Measurements from ENCODE around the gene TADA3.

DNA sequence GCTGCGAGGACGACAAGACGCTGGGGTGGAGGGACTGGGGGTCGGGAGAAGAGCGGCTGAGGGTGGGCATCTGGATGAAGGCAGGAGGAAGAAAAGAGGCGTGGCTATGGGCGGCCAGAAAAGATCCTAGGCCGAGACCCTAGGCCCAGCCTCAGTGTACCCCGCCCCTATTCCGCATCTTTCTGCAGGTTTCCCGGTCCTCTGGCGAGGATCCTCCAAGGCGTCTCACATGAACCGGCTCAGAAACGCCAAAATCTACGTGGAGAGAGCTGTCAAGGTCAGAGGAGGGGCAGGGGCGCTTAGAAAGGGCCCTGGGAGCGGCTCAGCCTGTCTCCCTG, 18.1 kb upstream of the TADA3 start:
- TF ChIP-seq, protein P1, sequence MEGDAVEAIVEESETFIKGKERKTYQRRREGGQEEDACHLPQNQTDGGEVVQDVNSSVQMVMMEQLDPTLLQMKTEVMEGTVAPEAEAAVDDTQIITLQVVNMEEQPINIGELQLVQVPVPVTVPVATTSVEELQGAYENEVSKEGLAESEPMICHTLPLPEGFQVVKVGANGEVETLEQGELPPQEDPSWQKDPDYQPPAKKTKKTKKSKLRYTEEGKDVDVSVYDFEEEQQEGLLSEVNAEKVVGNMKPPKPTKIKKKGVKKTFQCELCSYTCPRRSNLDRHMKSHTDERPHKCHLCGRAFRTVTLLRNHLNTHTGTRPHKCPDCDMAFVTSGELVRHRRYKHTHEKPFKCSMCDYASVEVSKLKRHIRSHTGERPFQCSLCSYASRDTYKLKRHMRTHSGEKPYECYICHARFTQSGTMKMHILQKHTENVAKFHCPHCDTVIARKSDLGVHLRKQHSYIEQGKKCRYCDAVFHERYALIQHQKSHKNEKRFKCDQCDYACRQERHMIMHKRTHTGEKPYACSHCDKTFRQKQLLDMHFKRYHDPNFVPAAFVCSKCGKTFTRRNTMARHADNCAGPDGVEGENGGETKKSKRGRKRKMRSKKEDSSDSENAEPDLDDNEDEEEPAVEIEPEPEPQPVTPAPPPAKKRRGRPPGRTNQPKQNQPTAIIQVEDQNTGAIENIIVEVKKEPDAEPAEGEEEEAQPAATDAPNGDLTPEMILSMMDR (conservative IDR thresholded peaks at IDR 0.05; ENCODE audit: low read length): no peak
- TF ChIP-seq EZH2phosphoT487 (IDR thresholded peaks at IDR 0.05; ENCODE audit: borderline replicate concordance, low read depth, low read length): no peak
